Breast epithelium (tissue), 3 donors: ENCODE results near the gene CLPSL2.

Source experiments
- CTCF ChIP-seq, 3 donors: fragments of 450-650 bp; IDR thresholded peaks; one replicate each; pipeline ENCODE4 v1.5.1; 2016 to 2017; ENCODE audit warnings: antibody characterized with exemption in 3 of 3, mild to moderate bottlenecking in 3 of 3, moderate library complexity in 3 of 3
- POLR2A ChIP-seq: fragments of 450-650 bp; IDR thresholded peaks from one replicate; pipeline ENCODE4 v1.6.1; 2016; ENCODE audit warnings: antibody characterized with exemption, mild to moderate bottlenecking, moderate library complexity
- POLR2AphosphoS5 ChIP-seq, 3 donors: sonication (generic); formaldehyde crosslinking; IDR thresholded peaks; one replicate each; pipeline ENCODE4 v1.6.1; 2017; ENCODE audit warnings: antibody characterized with exemption in 3 of 3

DNA sequence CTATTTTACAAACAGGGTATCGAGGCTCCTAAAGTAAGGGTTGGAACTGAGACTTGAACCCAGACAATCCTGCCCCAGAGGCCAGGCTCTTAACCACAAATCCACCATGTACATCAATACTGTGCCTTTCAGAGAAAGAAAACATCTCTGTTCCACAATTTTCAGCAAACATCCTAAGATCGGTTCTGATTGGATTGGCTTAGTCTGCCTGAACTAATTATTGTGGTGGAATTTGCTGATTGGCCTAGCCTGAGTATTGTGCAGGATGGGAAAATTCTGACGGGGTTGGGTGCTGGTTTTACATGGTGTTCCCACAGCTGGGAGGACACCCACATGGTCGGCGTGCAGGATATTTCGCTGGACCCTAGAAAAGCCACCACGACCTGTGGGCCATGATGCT is 4.3 kb downstream of the CLPSL2 start, which contains the start of gene CLPSL1:
- TF ChIP-seq CTCF (IDR thresholded peaks at IDR 0.05): no peak
- TF ChIP-seq POLR2A: no peak
- TF ChIP-seq POLR2AphosphoS5 (IDR thresholded peaks at IDR 0.05): no peak
